Dedifferentiated amniotic fluid mesenchymal stem cell (primary cell): ENCODE results near the gene SLC18B1.
A peak's percentile ranks its signal among the peaks of the same experiment; 100 is the strongest.
"Not testable (repeated sequence)": the region's sequence is repeated elsewhere in the genome, so short reads cannot be mapped to it uniquely, and the experiment has no call there.

Experiments used
- DNase-seq: peaks from one replicate; pipeline ENCODE4 v3.0.0-alpha.2; 2016; ENCODE audit errors: extremely low spot score

SLC18B1 gene

GRCh38 chr6:132800656-132801055 is 2.2 kb upstream of the SLC18B1 start:
- DNase-seq = no peak

GRCh38 chr6:132798869-132799538 is 567 bp upstream of the SLC18B1 start:
- peak; percentile 70 for DNase-seq

GRCh38 chr6:132795461-132795860 is 3.0 kb downstream of the SLC18B1 start:
- DNase-seq = no peak

- no peak for DNase-seq
Observed at GRCh38 chr6:132792510-132792909, 5.9 kb downstream of the SLC18B1 start.

- DNase-seq = no peak
Observed at GRCh38 chr6:132790450-132790849, 8.0 kb downstream of the SLC18B1 start.

GRCh38 chr6:132789396-132789776 is 9.1 kb downstream of the SLC18B1 start:
- DNase-seq = no peak

GRCh38 chr6:132788658-132789395 is 9.6 kb downstream of the SLC18B1 start:
- no peak for DNase-seq

- no peak for DNase-seq
Observed at GRCh38 chr6:132785936-132786335, 12.5 kb downstream of the SLC18B1 start.

- DNase-seq = peak; percentile 57
Observed at GRCh38 chr6:132780770-132781371, 17.6 kb downstream of the SLC18B1 start.

GRCh38 chr6:132777881-132778280 is 20.6 kb downstream of the SLC18B1 start:
- DNase-seq = not testable (repeated sequence)

GRCh38 chr6:132768051-132768517 is 30.4 kb downstream of the SLC18B1 start:
- DNase-seq = no peak

- DNase-seq = no peak
Observed at GRCh38 chr6:132765560-132765959, 32.9 kb downstream of the SLC18B1 start.

GRCh38 chr6:132764370-132764769 is 34.1 kb downstream of the SLC18B1 start:
- peak; percentile 92 for DNase-seq

GRCh38 chr6:132763269-132763668 is 35.2 kb downstream of the SLC18B1 start:
- DNase-seq = no peak

GRCh38 chr6:132760256-132760655 is 38.2 kb downstream of the SLC18B1 start:
- DNase-seq = no peak

- DNase-seq = no peak
Observed at GRCh38 chr6:132758689-132759088, 39.7 kb downstream of the SLC18B1 start.

- DNase-seq = no peak
Observed at GRCh38 chr6:132752255-132752654, 46.2 kb downstream of the SLC18B1 start.

- no peak for DNase-seq
Observed at GRCh38 chr6:132751828-132752227, 46.6 kb downstream of the SLC18B1 start.

GRCh38 chr6:132751306-132751705 is 47.1 kb downstream of the SLC18B1 start:
- no peak for DNase-seq

- DNase-seq = no peak
Observed at GRCh38 chr6:132750455-132751248, 47.8 kb downstream of the SLC18B1 start.

GRCh38 chr6:132749111-132749510 is 49.3 kb downstream of the SLC18B1 start:
- DNase-seq = peak; percentile 46

GRCh38 chr6:132748446-132748845 is 50.0 kb downstream of the SLC18B1 start:
- no peak for DNase-seq
